Measurements from ENCODE around the gene PTPRE. TPM values are rescaled to one million over a fixed set of nuclear protein-coding genes. Genes with fewer than 3 reads are reported as not detected.

Gene PTPRE
- total RNA-seq, 1 donor from 2014 or later = 0.21 TPM

DNA sequence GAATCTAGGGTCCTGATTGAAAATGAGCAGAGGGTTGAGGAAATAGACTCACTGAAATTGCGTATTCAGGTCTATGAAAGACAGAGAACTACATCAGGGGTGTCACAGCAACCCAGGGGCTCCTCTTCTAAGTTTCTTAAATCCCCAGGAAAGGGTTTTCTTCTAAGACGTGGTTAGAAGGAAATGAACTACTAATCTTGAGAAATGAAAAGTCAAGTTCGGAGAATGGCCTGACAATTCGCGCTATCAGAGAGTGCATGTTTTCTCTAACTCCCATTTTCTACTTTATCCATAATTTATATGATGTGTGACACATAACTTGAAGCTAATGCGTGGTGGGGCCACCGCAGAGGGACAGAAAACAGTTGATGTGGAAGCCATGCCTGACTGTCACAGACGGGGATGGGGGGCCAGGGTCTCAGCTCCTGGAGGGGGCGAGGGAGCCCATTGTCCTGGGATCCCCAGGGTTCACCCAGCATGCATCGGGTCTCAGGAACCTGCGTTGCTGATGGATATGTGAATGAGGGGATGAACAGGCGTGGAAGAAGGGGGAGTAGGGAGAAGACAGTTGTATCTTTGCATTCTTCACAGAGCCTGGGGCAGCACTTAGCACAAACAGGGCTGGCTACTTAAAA, 86.3 kb downstream of the PTPRE start:
- no peaks in the 10 kb centered on the region for H3K4me1 ChIP-seq
- H2AFZ ChIP-seq (replicated peaks) = no peak overlapping the region
- H3K36me3 ChIP-seq = no peaks in the 10 kb centered on the region
- peaks cover 55% of the 10 kb centered on the region for H3K4me1 Mint-ChIP-seq
- H3K27me3 ChIP-seq = no peaks in the 10 kb centered on the region
- H3F3A ChIP-seq (ENCODE audit: low read depth) = no peaks in the 10 kb centered on the region
- no peaks in the 10 kb centered on the region for H3K9me3 ChIP-seq (ENCODE audit: low read depth)
- peak overlapping the region; percentile 88 for H3K27ac Mint-ChIP-seq
- no peaks in the 10 kb centered on the region for H3K79me2 ChIP-seq (ENCODE audit: low read depth)
- no peaks in the 10 kb centered on the region for H3K9me3 Mint-ChIP-seq
- no peak overlapping the region for H3K4me3 Mint-ChIP-seq
- TF ChIP-seq EZH2phosphoT487 (IDR thresholded peaks at IDR 0.05) (no peak), EZH2 (IDR thresholded peaks at IDR 0.05) (no peak)
- TF ChIP-seq, protein P1, sequence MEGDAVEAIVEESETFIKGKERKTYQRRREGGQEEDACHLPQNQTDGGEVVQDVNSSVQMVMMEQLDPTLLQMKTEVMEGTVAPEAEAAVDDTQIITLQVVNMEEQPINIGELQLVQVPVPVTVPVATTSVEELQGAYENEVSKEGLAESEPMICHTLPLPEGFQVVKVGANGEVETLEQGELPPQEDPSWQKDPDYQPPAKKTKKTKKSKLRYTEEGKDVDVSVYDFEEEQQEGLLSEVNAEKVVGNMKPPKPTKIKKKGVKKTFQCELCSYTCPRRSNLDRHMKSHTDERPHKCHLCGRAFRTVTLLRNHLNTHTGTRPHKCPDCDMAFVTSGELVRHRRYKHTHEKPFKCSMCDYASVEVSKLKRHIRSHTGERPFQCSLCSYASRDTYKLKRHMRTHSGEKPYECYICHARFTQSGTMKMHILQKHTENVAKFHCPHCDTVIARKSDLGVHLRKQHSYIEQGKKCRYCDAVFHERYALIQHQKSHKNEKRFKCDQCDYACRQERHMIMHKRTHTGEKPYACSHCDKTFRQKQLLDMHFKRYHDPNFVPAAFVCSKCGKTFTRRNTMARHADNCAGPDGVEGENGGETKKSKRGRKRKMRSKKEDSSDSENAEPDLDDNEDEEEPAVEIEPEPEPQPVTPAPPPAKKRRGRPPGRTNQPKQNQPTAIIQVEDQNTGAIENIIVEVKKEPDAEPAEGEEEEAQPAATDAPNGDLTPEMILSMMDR (IDR thresholded peaks at IDR 0.05) = no peak
- H4K20me1 ChIP-seq (ENCODE audit: low read depth) = no peaks in the 10 kb centered on the region
- no peak overlapping the region for H3K9ac ChIP-seq
- H3K27ac ChIP-seq = no peak overlapping the region
- DNase-seq (ENCODE audit: low spot score) = no peak
- no peak overlapping the region for H3K4me2 ChIP-seq
- H3K27me3 Mint-ChIP-seq (ENCODE audit: insufficient read depth, low read depth) = peaks cover 5% of the 10 kb centered on the region
- no peaks in the 10 kb centered on the region for H3K36me3 Mint-ChIP-seq
- H3K4me3 ChIP-seq = no peak overlapping the region

DNA sequence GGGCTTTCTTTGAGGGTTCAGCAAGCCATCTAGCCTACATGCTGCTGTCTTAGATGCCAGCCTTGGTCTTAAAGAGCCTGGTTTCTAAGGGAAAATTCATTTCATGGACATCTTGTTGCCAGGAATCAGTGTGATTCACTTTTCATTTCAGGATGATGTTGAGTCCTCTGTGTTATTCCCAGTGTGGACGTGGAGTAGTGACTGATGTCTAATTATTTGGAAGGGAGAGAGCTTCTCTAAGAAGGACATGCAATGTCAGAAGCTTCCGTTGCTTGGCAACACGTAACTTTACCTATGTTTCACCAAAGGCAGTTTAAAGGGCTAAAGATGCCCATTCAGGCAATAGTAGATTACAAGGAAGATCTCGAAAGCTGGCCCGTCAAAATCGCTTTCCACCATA, 89.0 kb downstream of the PTPRE start:
- Histone ChIP-seq H3F3A (ENCODE audit: low read depth) (no peaks in the 10 kb centered on the region), H3K4me3 (no peak overlapping the region), H3K9me3 (ENCODE audit: low read depth) (no peaks in the 10 kb centered on the region), H3K4me1 (no peaks in the 10 kb centered on the region), H3K36me3 (no peaks in the 10 kb centered on the region), H3K79me2 (ENCODE audit: low read depth) (no peaks in the 10 kb centered on the region), H4K20me1 (ENCODE audit: low read depth) (no peaks in the 10 kb centered on the region), H3K9ac (no peak overlapping the region), H3K4me2 (no peak overlapping the region), H3K27me3 (no peaks in the 10 kb centered on the region), H2AFZ (replicated peaks) (no peak overlapping the region), H3K27ac (no peak overlapping the region)
- DNase-seq (ENCODE audit: low spot score) = no peak
- no peaks in the 10 kb centered on the region for H3K9me3 Mint-ChIP-seq
- H3K27ac Mint-ChIP-seq = no peak overlapping the region
- no peaks in the 10 kb centered on the region for H3K36me3 Mint-ChIP-seq
- H3K27me3 Mint-ChIP-seq (ENCODE audit: insufficient read depth, low read depth) = peaks cover 5% of the 10 kb centered on the region
- TF ChIP-seq EZH2 (IDR thresholded peaks at IDR 0.05) = no peak
- no peak for TF ChIP-seq EZH2phosphoT487 (IDR thresholded peaks at IDR 0.05)
- TF ChIP-seq, protein P1 (IDR thresholded peaks at IDR 0.05) = no peak
- peaks cover 65% of the 10 kb centered on the region for H3K4me1 Mint-ChIP-seq
- no peak overlapping the region for H3K4me3 Mint-ChIP-seq

DNA sequence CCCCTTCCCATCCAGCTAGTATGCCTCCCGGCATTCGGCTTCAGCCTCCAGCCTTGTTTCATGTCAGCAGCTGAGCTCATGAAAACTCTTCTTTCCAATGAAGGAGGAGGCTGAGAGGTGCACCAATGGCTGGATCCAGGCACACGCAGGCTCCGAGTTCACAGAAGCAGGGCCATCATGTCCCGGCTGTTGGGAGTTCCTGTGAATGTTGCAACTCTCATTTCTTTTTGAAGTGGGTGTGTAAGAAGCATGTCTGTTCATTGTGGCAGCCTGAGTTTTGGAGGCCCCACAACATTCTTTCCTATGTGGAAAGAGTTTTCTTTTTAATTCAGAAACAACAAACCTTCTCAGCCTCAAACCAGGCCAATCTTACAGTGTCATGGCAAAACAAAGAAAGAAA, 89.7 kb downstream of the PTPRE start:
- no peaks in the 10 kb centered on the region for H3K36me3 Mint-ChIP-seq
- Histone ChIP-seq H3K4me2 (no peak overlapping the region), H3K9me3 (ENCODE audit: low read depth) (no peaks in the 10 kb centered on the region), H3K36me3 (no peaks in the 10 kb centered on the region), H4K20me1 (ENCODE audit: low read depth) (no peaks in the 10 kb centered on the region), H3F3A (ENCODE audit: low read depth) (no peaks in the 10 kb centered on the region), H2AFZ (replicated peaks) (no peak overlapping the region), H3K4me3 (no peak overlapping the region), H3K4me1 (no peaks in the 10 kb centered on the region), H3K27me3 (no peaks in the 10 kb centered on the region), H3K79me2 (ENCODE audit: low read depth) (no peaks in the 10 kb centered on the region), H3K9ac (no peak overlapping the region), H3K27ac (no peak overlapping the region)
- TF ChIP-seq EZH2 (IDR thresholded peaks at IDR 0.05) = no peak
- TF ChIP-seq, protein P1 (IDR thresholded peaks at IDR 0.05) = no peak
- no peak for TF ChIP-seq EZH2phosphoT487 (IDR thresholded peaks at IDR 0.05)
- peaks cover 5% of the 10 kb centered on the region for H3K27me3 Mint-ChIP-seq (ENCODE audit: insufficient read depth, low read depth)
- no peak overlapping the region for H3K4me3 Mint-ChIP-seq
- H3K27ac Mint-ChIP-seq = no peak overlapping the region
- no peak for DNase-seq (ENCODE audit: low spot score)
- H3K9me3 Mint-ChIP-seq = no peaks in the 10 kb centered on the region
- H3K4me1 Mint-ChIP-seq = peaks cover 65% of the 10 kb centered on the region

All from neural progenitor cell (in vitro differentiated cells).